ENCODE data around the gene KCNE5. TPM values are rescaled to one million over a fixed set of nuclear protein-coding genes. Genes with fewer than 3 reads are reported as not detected.

Gene KCNE5
- total and polyA plus RNA-seq, 9 of the 15 experiments (the other 6 are each of a cell fraction or from before 2014, with no cell fraction given), result 0.08 to 0.38 (median 0.21) TPM; not detected in 1

DNA sequence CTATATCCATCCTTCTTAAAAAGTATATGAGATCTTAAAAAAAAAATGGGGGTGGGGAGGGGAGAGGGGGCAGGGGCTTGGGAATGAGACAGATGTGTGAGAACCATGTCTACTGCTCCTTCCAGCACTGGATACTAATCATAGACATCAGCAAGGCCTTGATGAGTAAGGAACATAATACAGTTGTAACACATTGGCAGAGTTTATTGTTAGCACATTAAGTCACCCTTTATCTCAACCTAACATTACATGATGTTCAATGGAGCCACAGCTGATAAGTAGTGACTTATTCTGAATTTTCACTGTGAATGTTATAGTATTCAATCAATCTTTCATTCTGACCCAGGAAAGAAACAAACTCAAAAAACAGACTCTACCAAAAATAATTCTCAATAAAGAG lies 47.3 kb upstream of the KCNE5 start:
- Histone ChIP-seq H3K79me2 (ENCODE audit: control insufficient read depth, insufficient read depth, low read length) (no peaks in the 10 kb centered on the region), H3K9me1 (ENCODE audit: control insufficient read depth, insufficient read depth, low read length) (no peaks in the 10 kb centered on the region), H3K9ac (ENCODE audit: insufficient read depth in 1 of 2, low read depth in 2 of 2, low read length in 2 of 2) (no peak overlapping the region), H4K20me1 (replicated peaks; ENCODE audit: control insufficient read depth, insufficient read depth, low read length) (no peaks in the 10 kb centered on the region), H3K4me1 (replicated peaks in 1 of 2; ENCODE audit: control insufficient read depth in 2 of 2, insufficient read depth in 2 of 2, low read length in 2 of 2) (peaks cover 0 to 7% of the 10 kb centered on the region in 2 experiments; a peak in 3 of 5 replicates), H3K36me3 (ENCODE audit: control insufficient read depth, insufficient read depth, low read length) (peaks cover 58% of the 10 kb centered on the region), H2AFZ (ENCODE audit: low read depth, low read length) (no peak overlapping the region), H3K4me2 (ENCODE audit: insufficient read depth, low read length) (no peak overlapping the region), H3K27me3 (ENCODE audit: control insufficient read depth in 2 of 2, insufficient read depth in 2 of 2, low read length in 2 of 2) (no peaks in the 10 kb centered on the region), H3K27ac (ENCODE audit: extremely low read depth, low read depth, low read length) (no peak overlapping the region), H3K9me3 (replicated peaks; ENCODE audit: control insufficient read depth, insufficient read depth, low read depth, low read length) (no peaks in the 10 kb centered on the region), H3K4me3 (no peak overlapping the region)
- no peak for FAIRE-seq
- in situ Hi-C loops (cut with MboI), result no loop called here
- no TSS peak for BruUV-seq (replicated peaks)
- ATAC-seq, result no peak
- POLR2A ChIA-PET, result no interaction called here
- peak in 2 of 4 experiments; percentile 13 to 19 for DNase-seq (ENCODE audit: extremely low read depth in 1 of 4, low spot score in 3 of 4)
- CTCF ChIA-PET (ENCODE audit: low intra/inter-chr PET ratio), result no interaction called here
- intact Hi-C loops (cut with micrococcal nuclease), result no loop called here
- no peak for TF ChIP-seq MECOM (CRISPR knock-in tag; IDR thresholded peaks at IDR 0.05)
- TF ChIP-seq, protein P1, sequence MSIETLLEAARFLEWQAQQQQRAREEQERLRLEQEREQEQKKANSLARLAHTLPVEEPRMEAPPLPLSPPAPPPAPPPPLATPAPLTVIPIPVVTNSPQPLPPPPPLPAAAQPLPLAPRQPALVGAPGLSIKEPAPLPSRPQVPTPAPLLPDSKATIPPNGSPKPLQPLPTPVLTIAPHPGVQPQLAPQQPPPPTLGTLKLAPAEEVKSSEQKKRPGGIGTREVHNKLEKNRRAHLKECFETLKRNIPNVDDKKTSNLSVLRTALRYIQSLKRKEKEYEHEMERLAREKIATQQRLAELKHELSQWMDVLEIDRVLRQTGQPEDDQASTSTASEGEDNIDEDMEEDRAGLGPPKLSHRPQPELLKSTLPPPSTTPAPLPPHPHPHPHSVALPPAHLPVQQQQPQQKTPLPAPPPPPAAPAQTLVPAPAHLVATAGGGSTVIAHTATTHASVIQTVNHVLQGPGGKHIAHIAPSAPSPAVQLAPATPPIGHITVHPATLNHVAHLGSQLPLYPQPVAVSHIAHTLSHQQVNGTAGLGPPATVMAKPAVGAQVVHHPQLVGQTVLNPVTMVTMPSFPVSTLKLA (conservative IDR thresholded peaks at IDR 0.05), result no peak
- no peak for TF ChIP-seq NFIX (CRISPR knock-in tag; IDR thresholded peaks at IDR 0.05; ENCODE audit: low read depth)
- no peak for TF ChIP-seq NFATC3 (IDR thresholded peaks at IDR 0.05)
- no peak for TF ChIP-seq TCF7 (IDR thresholded peaks at IDR 0.05; ENCODE audit: borderline replicate concordance)
- no peak for TF ChIP-seq ZBTB7A (IDR thresholded peaks at IDR 0.05; ENCODE audit: borderline replicate concordance, control insufficient read depth, low read depth, low read length)
- TF ChIP-seq ARID1B (IDR thresholded peaks at IDR 0.05), result peak; percentile 45
- TF ChIP-seq SREBF1 (IDR thresholded peaks at IDR 0.05; ENCODE audit: borderline replicate concordance, low read depth, low read length), result no peak
- 0 out of 2 replicates have a peak, but pooled peaks have one; percentile 23 for TF ChIP-seq FOSL1 (tag; conservative IDR thresholded peaks at IDR 0.05)
- no peak for TF ChIP-seq ATF1 (CRISPR knock-in tag; IDR thresholded peaks at IDR 0.05)
- no peak for TF ChIP-seq ATF1 (tag; IDR thresholded peaks at IDR 0.05)
- no peak for TF ChIP-seq ZFP1 (CRISPR knock-in tag; IDR thresholded peaks at IDR 0.05)
- no peak for TF ChIP-seq HNRNPH1 (optimal IDR thresholded peaks at IDR 0.05; ENCODE audit: low read depth, low read length)
- no peak for TF ChIP-seq TAF7 (tag; IDR thresholded peaks at IDR 0.05)
- TF ChIP-seq, protein P2, sequence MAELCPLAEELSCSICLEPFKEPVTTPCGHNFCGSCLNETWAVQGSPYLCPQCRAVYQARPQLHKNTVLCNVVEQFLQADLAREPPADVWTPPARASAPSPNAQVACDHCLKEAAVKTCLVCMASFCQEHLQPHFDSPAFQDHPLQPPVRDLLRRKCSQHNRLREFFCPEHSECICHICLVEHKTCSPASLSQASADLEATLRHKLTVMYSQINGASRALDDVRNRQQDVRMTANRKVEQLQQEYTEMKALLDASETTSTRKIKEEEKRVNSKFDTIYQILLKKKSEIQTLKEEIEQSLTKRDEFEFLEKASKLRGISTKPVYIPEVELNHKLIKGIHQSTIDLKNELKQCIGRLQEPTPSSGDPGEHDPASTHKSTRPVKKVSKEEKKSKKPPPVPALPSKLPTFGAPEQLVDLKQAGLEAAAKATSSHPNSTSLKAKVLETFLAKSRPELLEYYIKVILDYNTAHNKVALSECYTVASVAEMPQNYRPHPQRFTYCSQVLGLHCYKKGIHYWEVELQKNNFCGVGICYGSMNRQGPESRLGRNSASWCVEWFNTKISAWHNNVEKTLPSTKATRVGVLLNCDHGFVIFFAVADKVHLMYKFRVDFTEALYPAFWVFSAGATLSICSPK (IDR thresholded peaks at IDR 0.05; ENCODE audit: borderline replicate concordance), result no peak
- peak; percentile 56 for TF ChIP-seq CBFA2T2 (conservative IDR thresholded peaks at IDR 0.05)
- peak; percentile 46; the same call in 1 of the 2 replicates for TF ChIP-seq TAL1 (IDR thresholded peaks at IDR 0.05)
- no peak for TF ChIP-seq BRD4 (IDR thresholded peaks at IDR 0.05)
- TF ChIP-seq BHLHE40 (IDR thresholded peaks at IDR 0.05; ENCODE audit: low read length), result no peak
- no peak for TF ChIP-seq ZFPM2 (CRISPR knock-in tag; IDR thresholded peaks at IDR 0.05)
- no peak for TF ChIP-seq NR4A1 (CRISPR knock-in tag; IDR thresholded peaks at IDR 0.05)
- no peak for TF ChIP-seq NR4A1 (tag; IDR thresholded peaks at IDR 0.05)
- TF ChIP-seq MTA2 (IDR thresholded peaks at IDR 0.05; ENCODE audit: low read depth), result no peak
- no peak for TF ChIP-seq ZKSCAN3 (CRISPR knock-in tag; IDR thresholded peaks at IDR 0.05)
- TF ChIP-seq ZBTB8A (IDR thresholded peaks at IDR 0.05; ENCODE audit: partially characterized antibody), result no peak

Data from K562 (cell line).